ENCODE measurements around the gene ATP8A1. TPM values are rescaled to one million over a fixed set of nuclear protein-coding genes. Genes with fewer than 3 reads are reported as not detected.

Gene ATP8A1
- total and polyA plus RNA-seq, 8 donors = 4.8 to 15.3 (median 10.8) TPM

GRCh38 chr4:42560467-42560861, 96.4 kb downstream of the ATP8A1 start:
- H3K4me3 ChIP-seq = no peak overlapping the region
- TF ChIP-seq, protein P1, sequence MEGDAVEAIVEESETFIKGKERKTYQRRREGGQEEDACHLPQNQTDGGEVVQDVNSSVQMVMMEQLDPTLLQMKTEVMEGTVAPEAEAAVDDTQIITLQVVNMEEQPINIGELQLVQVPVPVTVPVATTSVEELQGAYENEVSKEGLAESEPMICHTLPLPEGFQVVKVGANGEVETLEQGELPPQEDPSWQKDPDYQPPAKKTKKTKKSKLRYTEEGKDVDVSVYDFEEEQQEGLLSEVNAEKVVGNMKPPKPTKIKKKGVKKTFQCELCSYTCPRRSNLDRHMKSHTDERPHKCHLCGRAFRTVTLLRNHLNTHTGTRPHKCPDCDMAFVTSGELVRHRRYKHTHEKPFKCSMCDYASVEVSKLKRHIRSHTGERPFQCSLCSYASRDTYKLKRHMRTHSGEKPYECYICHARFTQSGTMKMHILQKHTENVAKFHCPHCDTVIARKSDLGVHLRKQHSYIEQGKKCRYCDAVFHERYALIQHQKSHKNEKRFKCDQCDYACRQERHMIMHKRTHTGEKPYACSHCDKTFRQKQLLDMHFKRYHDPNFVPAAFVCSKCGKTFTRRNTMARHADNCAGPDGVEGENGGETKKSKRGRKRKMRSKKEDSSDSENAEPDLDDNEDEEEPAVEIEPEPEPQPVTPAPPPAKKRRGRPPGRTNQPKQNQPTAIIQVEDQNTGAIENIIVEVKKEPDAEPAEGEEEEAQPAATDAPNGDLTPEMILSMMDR (IDR thresholded peaks at IDR 0.05) = no peak
- no peak for FAIRE-seq
- H3K4me1 ChIP-seq = no peaks in the 10 kb centered on the region
- H3K27me3 ChIP-seq = no peaks in the 10 kb centered on the region
- DNase-seq = no peak
- intact Hi-C loops (cut with DNase I) = loop anchor here in 2 of 3 donors (10.0 kb wide), 2 partner anchors 294 to 304 kb away; no protein-coding TSS in a partner anchor
- H3K9me3 ChIP-seq = no peaks in the 10 kb centered on the region
- H3K36me3 ChIP-seq = no peaks in the 10 kb centered on the region
- H3K27ac ChIP-seq = no peak overlapping the region
- 80 to 87% methylated on average over 3 of the region's 3 CpGs for WGBS, 2 donors
- no peak for ATAC-seq

- TF ChIP-seq, protein P1 (IDR thresholded peaks at IDR 0.05) = no peak
- ATAC-seq = no peak
- intact Hi-C loops (cut with DNase I) = no loop called here
Measured at GRCh38 chr4:42558156-42558555, 98.7 kb downstream of the ATP8A1 start.

GRCh38 chr4:42555828-42556227, 101.1 kb downstream of the ATP8A1 start:
- H3K4me1 ChIP-seq = no peaks in the 10 kb centered on the region
- FAIRE-seq = no peak
- no peaks in the 10 kb centered on the region for H3K9me3 ChIP-seq
- H3K4me3 ChIP-seq = no peak overlapping the region
- intact Hi-C loops (cut with DNase I) = no loop called here
- DNase-seq = no peak
- no peaks in the 10 kb centered on the region for H3K27me3 ChIP-seq
- H3K36me3 ChIP-seq = no peaks in the 10 kb centered on the region
- TF ChIP-seq, protein P1 (IDR thresholded peaks at IDR 0.05) = no peak
- no peak overlapping the region for H3K27ac ChIP-seq
- ATAC-seq = no peak

More at GRCh38 chr4:42558156-42558555, 98.7 kb downstream of the ATP8A1 start:
- Histone ChIP-seq H3K27ac (no peak overlapping the region), H3K4me1 (no peaks in the 10 kb centered on the region), H3K36me3 (no peaks in the 10 kb centered on the region), H3K9me3 (no peaks in the 10 kb centered on the region), H3K27me3 (no peaks in the 10 kb centered on the region), H3K4me3 (no peak overlapping the region)
- FAIRE-seq (no peak), DNase-seq (no peak)
- 64 to 74% methylated on average over 1 of the region's 1 CpG for WGBS, 2 donors

DNA sequence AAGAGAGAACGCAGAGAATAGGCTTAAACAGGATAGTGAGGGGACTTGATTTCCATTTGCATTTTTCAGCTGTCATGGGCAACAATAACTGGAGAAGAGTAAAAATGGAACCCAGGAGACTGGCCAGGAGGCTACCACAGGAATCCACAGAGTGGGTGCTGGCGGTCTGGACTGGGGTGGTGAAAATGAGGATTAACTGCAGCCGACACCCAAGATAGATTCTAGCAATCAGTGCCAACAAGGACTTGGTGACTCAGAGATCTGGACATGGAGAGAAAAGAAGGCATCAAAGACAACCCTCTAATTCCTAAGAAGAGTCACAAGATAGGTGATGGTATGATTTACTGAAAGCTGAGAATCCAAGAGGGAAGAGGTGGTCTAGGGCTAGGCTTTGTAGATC, 102.8 kb downstream of the ATP8A1 start:
- DNase-seq (no peak), ATAC-seq (no peak), FAIRE-seq (no peak)
- no peak overlapping the region for H3K27ac ChIP-seq
- TF ChIP-seq, protein P1 (IDR thresholded peaks at IDR 0.05) = no peak
- H3K4me1 ChIP-seq = no peaks in the 10 kb centered on the region
- no peaks in the 10 kb centered on the region for H3K27me3 ChIP-seq
- intact Hi-C loops (cut with DNase I) = no loop called here
- no peak overlapping the region for H3K4me3 ChIP-seq
- H3K9me3 ChIP-seq = no peaks in the 10 kb centered on the region
- 95 to 100% methylated on average over 3 of the region's 3 CpGs for WGBS, 2 donors
- H3K36me3 ChIP-seq = no peaks in the 10 kb centered on the region

DNA sequence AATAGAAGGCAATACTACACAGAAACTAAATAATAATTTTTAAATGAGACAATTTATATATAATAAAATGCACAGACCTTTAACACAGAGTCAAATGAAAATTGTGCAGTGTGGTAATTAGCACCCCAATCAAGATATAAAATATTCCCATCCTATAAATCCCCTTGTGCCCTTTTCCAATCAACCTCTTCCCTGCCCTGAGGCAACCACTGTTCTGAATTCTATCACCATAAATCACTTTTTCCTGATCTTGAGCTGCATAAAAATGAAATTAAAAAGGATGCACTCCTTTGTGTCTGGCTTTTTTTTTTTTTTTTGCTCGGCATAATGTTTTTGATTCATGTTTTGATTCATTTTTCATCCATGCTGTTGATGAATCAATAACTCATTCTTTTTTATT, 107.0 kb downstream of the ATP8A1 start:
- H3K4me3 ChIP-seq = no peak overlapping the region
- TF ChIP-seq, protein P1 (IDR thresholded peaks at IDR 0.05) = no peak
- H3K4me1 ChIP-seq = no peaks in the 10 kb centered on the region
- 96 to 98% methylated on average over 1 of the region's 1 CpG for WGBS, 2 donors
- no peaks in the 10 kb centered on the region for H3K27me3 ChIP-seq
- no peak overlapping the region for H3K27ac ChIP-seq
- H3K9me3 ChIP-seq = no peaks in the 10 kb centered on the region
- FAIRE-seq (no peak), ATAC-seq (no peak), DNase-seq (no peak)
- no peaks in the 10 kb centered on the region for H3K36me3 ChIP-seq
- intact Hi-C loops (cut with DNase I) = no loop called here
